Epithelial cell of proximal tubule (primary cell): ENCODE measurements around the gene SLCO2A1. TPM values are rescaled to one million over a fixed set of nuclear protein-coding genes. Genes with fewer than 3 reads are reported as not detected.

Experiments
- DNase-seq: peaks from one replicate; pipeline ENCODE4 v3.0.0-alpha.2; 2011; ENCODE audit warnings: low read depth
- H3K4me3 ChIP-seq: 2 replicates; pipeline ENCODE4 v1.5.1; 2011; ENCODE audit warnings: low read depth, mild to moderate bottlenecking, low read length
- total RNA-seq: library from RNA; depleted of rRNA; stranded (reverse); fragments of >200 nt; gene quantifications from 2 replicates; pipeline ENCODE4 v1.2.3, GENCODE V29; 2015
- TF ChIP-seq, protein P1 (sequence below): conservative IDR thresholded peaks from 2 replicates; pipeline ENCODE4 v1.5.1; 2012; ENCODE audit warnings: low read depth, mild to moderate bottlenecking, low read length

Gene SLCO2A1
- total RNA-seq, 1 donor from 2014 or later: 0.75 TPM

DNA sequence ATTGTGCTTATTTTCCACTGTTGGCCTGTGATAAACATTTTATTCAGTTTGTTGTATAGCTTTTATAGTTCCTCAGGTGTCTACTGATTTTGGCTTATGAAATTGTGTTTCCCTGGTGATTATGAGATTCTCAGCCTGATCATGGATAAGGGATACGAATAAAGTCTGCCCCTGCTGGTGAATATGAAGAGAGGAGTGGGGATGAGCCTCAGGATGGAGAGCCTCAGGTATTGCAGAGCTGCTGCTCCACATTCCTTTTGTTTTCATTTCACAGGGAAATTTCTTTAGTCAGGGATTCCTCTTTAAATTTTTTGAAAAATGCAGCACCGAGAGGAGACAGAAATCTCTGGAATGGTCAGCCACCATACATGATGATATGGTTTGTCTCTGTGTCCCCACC is 119.3 kb downstream of the SLCO2A1 start:
- TF ChIP-seq, protein P1, sequence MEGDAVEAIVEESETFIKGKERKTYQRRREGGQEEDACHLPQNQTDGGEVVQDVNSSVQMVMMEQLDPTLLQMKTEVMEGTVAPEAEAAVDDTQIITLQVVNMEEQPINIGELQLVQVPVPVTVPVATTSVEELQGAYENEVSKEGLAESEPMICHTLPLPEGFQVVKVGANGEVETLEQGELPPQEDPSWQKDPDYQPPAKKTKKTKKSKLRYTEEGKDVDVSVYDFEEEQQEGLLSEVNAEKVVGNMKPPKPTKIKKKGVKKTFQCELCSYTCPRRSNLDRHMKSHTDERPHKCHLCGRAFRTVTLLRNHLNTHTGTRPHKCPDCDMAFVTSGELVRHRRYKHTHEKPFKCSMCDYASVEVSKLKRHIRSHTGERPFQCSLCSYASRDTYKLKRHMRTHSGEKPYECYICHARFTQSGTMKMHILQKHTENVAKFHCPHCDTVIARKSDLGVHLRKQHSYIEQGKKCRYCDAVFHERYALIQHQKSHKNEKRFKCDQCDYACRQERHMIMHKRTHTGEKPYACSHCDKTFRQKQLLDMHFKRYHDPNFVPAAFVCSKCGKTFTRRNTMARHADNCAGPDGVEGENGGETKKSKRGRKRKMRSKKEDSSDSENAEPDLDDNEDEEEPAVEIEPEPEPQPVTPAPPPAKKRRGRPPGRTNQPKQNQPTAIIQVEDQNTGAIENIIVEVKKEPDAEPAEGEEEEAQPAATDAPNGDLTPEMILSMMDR: peak; percentile 51
- no peak overlapping the region for H3K4me3 ChIP-seq
- DNase-seq: no peak

DNA sequence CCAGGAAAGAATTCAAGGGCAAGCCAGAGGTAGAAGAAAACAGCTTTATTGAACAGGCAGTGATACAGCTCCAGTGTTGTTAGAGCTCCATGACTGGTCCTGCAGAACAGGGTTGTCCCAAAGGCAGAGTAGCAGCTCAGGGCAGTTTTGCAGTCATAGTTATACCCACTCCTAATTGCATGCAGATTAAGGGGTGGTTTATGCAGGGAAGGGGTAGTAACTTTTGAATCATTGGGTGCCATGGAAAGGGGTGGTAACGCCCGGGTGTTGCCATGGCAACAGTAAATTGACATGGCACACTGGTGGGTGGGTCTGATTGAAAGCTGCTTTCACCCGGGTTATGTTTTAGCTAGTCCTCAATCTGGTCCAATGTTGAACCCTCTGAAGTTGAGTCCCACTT is 124.3 kb downstream of the SLCO2A1 start:
- TF ChIP-seq, protein P1: no peak
- no peak for DNase-seq
- H3K4me3 ChIP-seq: no peak overlapping the region

DNA sequence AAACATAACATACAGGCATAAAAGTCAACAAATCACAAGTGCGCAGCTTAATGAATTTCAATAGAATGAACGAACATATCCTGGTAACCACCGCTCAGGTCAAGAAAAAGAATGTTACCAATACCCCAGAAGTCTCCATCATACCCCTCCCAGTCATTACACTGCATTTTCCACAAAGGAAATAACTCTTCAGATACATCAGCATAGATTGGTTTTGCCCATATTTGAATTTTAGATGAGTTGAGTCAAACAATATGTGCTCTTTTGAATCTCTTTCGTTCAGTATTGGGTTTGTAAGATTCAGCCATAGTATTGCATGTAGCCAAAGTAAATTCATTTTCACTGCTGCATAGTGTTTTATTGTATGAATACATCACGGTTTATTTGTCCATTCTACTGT is 127.9 kb downstream of the SLCO2A1 start:
- TF ChIP-seq, protein P1: no peak
- DNase-seq: no peak
- H3K4me3 ChIP-seq: no peak overlapping the region

DNA sequence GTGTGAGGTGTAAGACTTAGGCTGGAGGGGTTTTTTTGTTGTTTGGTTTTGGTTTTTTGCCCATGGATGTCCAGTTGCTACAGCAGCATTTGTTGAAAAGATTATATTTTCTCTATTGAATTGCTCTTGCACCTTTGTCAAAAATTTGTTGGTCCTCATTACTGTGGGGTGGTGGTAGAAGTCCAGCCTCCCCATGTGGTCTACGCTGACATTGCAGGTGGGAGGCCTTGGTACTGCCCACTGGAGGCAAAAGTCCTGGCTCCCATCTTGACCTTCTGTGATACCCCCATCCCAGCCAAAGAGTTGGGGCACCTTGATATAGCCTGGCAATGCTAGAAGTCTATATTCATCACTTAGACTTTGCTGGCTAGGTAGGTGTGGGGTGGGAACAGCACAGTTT is 128.6 kb downstream of the SLCO2A1 start:
- no peak overlapping the region for H3K4me3 ChIP-seq
- no peak for DNase-seq
- TF ChIP-seq, protein P1: peak; percentile 47

DNA sequence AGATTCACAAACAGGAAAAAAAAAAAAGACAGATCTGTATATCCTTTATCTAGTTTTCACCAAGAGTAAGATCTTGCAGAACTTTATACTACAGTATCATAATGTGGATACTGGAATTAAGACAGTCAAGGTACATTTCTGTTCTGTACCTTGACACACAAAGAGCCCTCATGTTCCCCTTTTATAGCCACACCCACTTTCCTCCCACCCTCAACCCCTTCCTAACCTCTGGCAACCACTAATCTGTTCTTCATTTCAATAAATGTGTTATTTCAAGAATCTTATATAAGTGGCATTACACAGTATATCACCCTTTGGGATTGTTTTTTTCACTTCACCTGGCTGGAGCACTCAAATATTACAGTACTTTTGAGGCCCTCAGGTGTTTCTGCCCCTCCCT is 130.4 kb downstream of the SLCO2A1 start:
- no peak overlapping the region for H3K4me3 ChIP-seq
- TF ChIP-seq, protein P1: no peak
- DNase-seq: no peak

DNA sequence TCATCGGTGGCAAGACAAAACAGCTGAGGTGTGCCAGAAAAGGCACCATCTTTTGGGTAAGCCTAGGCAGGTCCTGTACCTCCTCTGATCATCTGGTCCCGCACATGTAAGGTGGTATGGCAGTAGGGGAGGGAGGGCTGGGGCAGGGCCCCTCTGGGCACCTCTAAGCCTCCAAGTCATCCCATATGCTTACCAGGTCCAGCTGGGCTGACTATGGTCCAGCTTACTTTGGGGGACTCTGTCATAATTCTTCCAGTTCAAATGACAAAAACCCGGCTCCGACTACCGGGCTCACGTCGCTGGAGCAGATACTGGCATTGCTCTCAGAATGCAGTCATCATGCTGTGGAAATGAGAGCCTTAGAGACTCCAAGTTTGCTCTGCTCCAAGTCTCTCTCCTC is 132.2 kb downstream of the SLCO2A1 start:
- DNase-seq: no peak
- no peak overlapping the region for H3K4me3 ChIP-seq
- TF ChIP-seq, protein P1: no peak

DNA sequence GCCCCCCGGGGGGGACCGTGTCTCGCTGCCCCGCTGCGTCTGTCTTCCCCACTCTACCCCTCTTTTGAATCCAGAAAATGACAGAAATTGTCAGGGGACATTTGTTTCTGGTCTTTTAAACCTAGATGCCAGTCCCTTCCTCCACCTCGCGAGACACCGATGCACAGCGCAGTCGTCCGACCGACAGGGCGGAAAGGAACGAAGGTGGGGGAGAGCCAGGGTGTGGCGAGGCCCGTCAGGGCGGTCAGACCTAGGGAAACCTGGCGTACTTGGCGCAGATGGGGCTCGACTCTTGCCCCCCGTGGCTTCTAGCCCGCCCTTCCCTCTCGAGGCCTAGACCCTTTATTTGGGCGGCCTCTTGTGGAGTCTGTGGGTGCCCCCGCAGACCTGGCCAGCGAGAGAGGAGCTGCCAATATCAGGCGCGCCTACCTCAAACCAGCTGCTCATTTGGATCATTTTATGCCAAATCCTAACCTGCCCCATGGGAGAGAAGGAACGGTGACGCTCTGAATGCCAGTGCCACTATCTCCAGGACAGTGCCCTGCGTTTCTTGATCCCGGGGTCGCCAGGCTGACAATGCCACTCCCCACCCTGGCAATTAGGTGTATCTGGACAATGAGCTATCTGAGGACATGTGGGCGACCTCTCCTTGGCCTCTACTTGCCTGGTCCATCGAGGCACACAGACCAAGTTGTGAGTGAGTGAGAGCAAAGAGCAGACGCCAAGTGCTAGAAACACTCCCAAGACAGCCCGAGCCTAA is 133.5 kb downstream of the SLCO2A1 start:
- peak overlapping the region; percentile 77 for H3K4me3 ChIP-seq

More for the DNA sequence above, 133.5 kb downstream of the SLCO2A1 start:
- DNase-seq: no peak
- TF ChIP-seq, protein P1: no peak
